Measurements from ENCODE around the gene ITM2A. TPM values are rescaled to one million over a fixed set of nuclear protein-coding genes. Genes with fewer than 3 reads are reported as not detected.

The ITM2A gene
- polyA plus RNA-seq, 4 donors, result 1.3 to 41.4 (median 15.1) TPM

- Histone ChIP-seq H3K27ac (ENCODE audit: low read depth in 1 of 3, low read length in 2 of 3) (no peak overlapping the region), H3K36me3 (ENCODE audit: control insufficient read depth in 3 of 3, insufficient read depth in 2 of 3, low read depth in 1 of 3, low read length in 3 of 3) (no peaks in the 10 kb centered on the region), H3K4me1 (ENCODE audit: control insufficient read depth in 3 of 3, insufficient read depth in 2 of 3, low read depth in 1 of 3, low read length in 2 of 3) (no peaks in the 10 kb centered on the region), H3K4me3 (ENCODE audit: low read depth in 1 of 3, low read length in 3 of 3) (no peak overlapping the region), H3K9me3 (ENCODE audit: control insufficient read depth in 2 of 2, insufficient read depth in 1 of 2, low read depth in 1 of 2, low read length in 1 of 2) (no peaks in the 10 kb centered on the region), H3K27me3 (ENCODE audit: control insufficient read depth in 3 of 3, insufficient read depth in 3 of 3, low read length in 3 of 3) (no peaks in the 10 kb centered on the region)
- peak in 1 of 2 donors; percentile 5 for DNase-seq
- FAIRE-seq, result no peak
- WGBS, 3 donors, result 51 to 69% (median 69%) methylated on average over 4 of the region's 4 CpGs
These were observed 33.5 kb upstream of the ITM2A start for GRCh38 chrX:79400623-79401022.

- no peaks in the 10 kb centered on the region for H3K27me3 ChIP-seq (ENCODE audit: control insufficient read depth in 3 of 3, insufficient read depth in 3 of 3, low read length in 3 of 3)
- no peaks in the 10 kb centered on the region for H3K4me1 ChIP-seq (ENCODE audit: control insufficient read depth in 3 of 3, insufficient read depth in 2 of 3, low read depth in 1 of 3, low read length in 2 of 3)
- no peak for DNase-seq
- H3K27ac ChIP-seq (ENCODE audit: low read depth in 1 of 3, low read length in 2 of 3), result no peak overlapping the region
- no peaks in the 10 kb centered on the region for H3K9me3 ChIP-seq (ENCODE audit: control insufficient read depth in 2 of 2, insufficient read depth in 1 of 2, low read depth in 1 of 2, low read length in 1 of 2)
- H3K4me3 ChIP-seq (ENCODE audit: low read depth in 1 of 3, low read length in 3 of 3), result no peak overlapping the region
- FAIRE-seq, result no peak
- WGBS, 3 donors, result 10 to 51% (median 33%) methylated on average over 2 of the region's 2 CpGs
- H3K36me3 ChIP-seq (ENCODE audit: control insufficient read depth in 3 of 3, insufficient read depth in 2 of 3, low read depth in 1 of 3, low read length in 3 of 3), result no peaks in the 10 kb centered on the region
These were observed 8.2 kb upstream of the ITM2A start for GRCh38 chrX:79375340-79375739.

GRCh38 chrX:79371640-79372039 is 4.5 kb upstream of the ITM2A start:
- WGBS, 3 donors, result 74 to 92% (median 77%) methylated on average over 1 of the region's 1 CpG
- H3K27me3 ChIP-seq (ENCODE audit: control insufficient read depth in 3 of 3, insufficient read depth in 3 of 3, low read length in 3 of 3), result no peaks in the 10 kb centered on the region
- no peak overlapping the region for H3K4me3 ChIP-seq (ENCODE audit: low read depth in 1 of 3, low read length in 3 of 3)
- no peak for FAIRE-seq
- H3K36me3 ChIP-seq (ENCODE audit: control insufficient read depth in 3 of 3, insufficient read depth in 2 of 3, low read depth in 1 of 3, low read length in 3 of 3), result no peaks in the 10 kb centered on the region
- H3K4me1 ChIP-seq (ENCODE audit: control insufficient read depth in 3 of 3, insufficient read depth in 2 of 3, low read depth in 1 of 3, low read length in 2 of 3), result no peaks in the 10 kb centered on the region
- no peaks in the 10 kb centered on the region for H3K9me3 ChIP-seq (ENCODE audit: control insufficient read depth in 2 of 2, insufficient read depth in 1 of 2, low read depth in 1 of 2, low read length in 1 of 2)
- DNase-seq, result no peak
- no peak overlapping the region for H3K27ac ChIP-seq (ENCODE audit: low read depth in 1 of 3, low read length in 2 of 3)

- H3K9me3 ChIP-seq (ENCODE audit: control insufficient read depth in 2 of 2, insufficient read depth in 1 of 2, low read depth in 1 of 2, low read length in 1 of 2), result no peaks in the 10 kb centered on the region
- no peak overlapping the region for H3K4me3 ChIP-seq (ENCODE audit: low read depth in 1 of 3, low read length in 3 of 3)
- no peak overlapping the region for H3K27ac ChIP-seq (ENCODE audit: low read depth in 1 of 3, low read length in 2 of 3)
- no peak for DNase-seq
- WGBS, 3 donors, result 21 to 45% (median 29%) methylated on average over 2 of the region's 2 CpGs
- no peaks in the 10 kb centered on the region for H3K27me3 ChIP-seq (ENCODE audit: control insufficient read depth in 3 of 3, insufficient read depth in 3 of 3, low read length in 3 of 3)
- no peaks in the 10 kb centered on the region for H3K36me3 ChIP-seq (ENCODE audit: control insufficient read depth in 3 of 3, insufficient read depth in 2 of 3, low read depth in 1 of 3, low read length in 3 of 3)
- FAIRE-seq, result no peak
- no peaks in the 10 kb centered on the region for H3K4me1 ChIP-seq (ENCODE audit: control insufficient read depth in 3 of 3, insufficient read depth in 2 of 3, low read depth in 1 of 3, low read length in 2 of 3)
These were observed 4.0 kb upstream of the ITM2A start for GRCh38 chrX:79371101-79371500.

GRCh38 chrX:79369871-79370270 is 2.7 kb upstream of the ITM2A start:
- Histone ChIP-seq H3K36me3 (ENCODE audit: control insufficient read depth in 3 of 3, insufficient read depth in 2 of 3, low read depth in 1 of 3, low read length in 3 of 3) (no peaks in the 10 kb centered on the region), H3K27ac (ENCODE audit: low read depth in 1 of 3, low read length in 2 of 3) (no peak overlapping the region), H3K4me1 (ENCODE audit: control insufficient read depth in 3 of 3, insufficient read depth in 2 of 3, low read depth in 1 of 3, low read length in 2 of 3) (no peaks in the 10 kb centered on the region), H3K4me3 (ENCODE audit: low read depth in 1 of 3, low read length in 3 of 3) (no peak overlapping the region), H3K9me3 (ENCODE audit: control insufficient read depth in 2 of 2, insufficient read depth in 1 of 2, low read depth in 1 of 2, low read length in 1 of 2) (no peaks in the 10 kb centered on the region), H3K27me3 (ENCODE audit: control insufficient read depth in 3 of 3, insufficient read depth in 3 of 3, low read length in 3 of 3) (no peaks in the 10 kb centered on the region)
- WGBS, 3 donors, result 87 to 100% (median 98%) methylated on average over 1 of the region's 1 CpG
- no peak for DNase-seq
- FAIRE-seq, result no peak

GRCh38 chrX:79368441-79368840 is 1.3 kb upstream of the ITM2A start:
- DNase-seq (no peak), FAIRE-seq (no peak)
- Histone ChIP-seq H3K4me1 (ENCODE audit: control insufficient read depth in 3 of 3, insufficient read depth in 2 of 3, low read depth in 1 of 3, low read length in 2 of 3) (no peaks in the 10 kb centered on the region), H3K36me3 (ENCODE audit: control insufficient read depth in 3 of 3, insufficient read depth in 2 of 3, low read depth in 1 of 3, low read length in 3 of 3) (no peaks in the 10 kb centered on the region), H3K27me3 (ENCODE audit: control insufficient read depth in 3 of 3, insufficient read depth in 3 of 3, low read length in 3 of 3) (no peaks in the 10 kb centered on the region), H3K27ac (ENCODE audit: low read depth in 1 of 3, low read length in 2 of 3) (no peak overlapping the region), H3K9me3 (ENCODE audit: control insufficient read depth in 2 of 2, insufficient read depth in 1 of 2, low read depth in 1 of 2, low read length in 1 of 2) (no peaks in the 10 kb centered on the region), H3K4me3 (ENCODE audit: low read depth in 1 of 3, low read length in 3 of 3) (no peak overlapping the region)
- WGBS, 3 donors, result 81 to 86% (median 85%) methylated on average over 6 of the region's 6 CpGs

GRCh38 chrX:79367907-79368306 is 773 bp upstream of the ITM2A start:
- Histone ChIP-seq H3K4me3 (ENCODE audit: low read depth in 1 of 3, low read length in 3 of 3) (no peak overlapping the region), H3K36me3 (ENCODE audit: control insufficient read depth in 3 of 3, insufficient read depth in 2 of 3, low read depth in 1 of 3, low read length in 3 of 3) (no peaks in the 10 kb centered on the region), H3K27me3 (ENCODE audit: control insufficient read depth in 3 of 3, insufficient read depth in 3 of 3, low read length in 3 of 3) (no peaks in the 10 kb centered on the region), H3K27ac (ENCODE audit: low read depth in 1 of 3, low read length in 2 of 3) (peak overlapping the region in 1 of 3 donors; percentile 86), H3K4me1 (ENCODE audit: control insufficient read depth in 3 of 3, insufficient read depth in 2 of 3, low read depth in 1 of 3, low read length in 2 of 3) (no peaks in the 10 kb centered on the region), H3K9me3 (ENCODE audit: control insufficient read depth in 2 of 2, insufficient read depth in 1 of 2, low read depth in 1 of 2, low read length in 1 of 2) (no peaks in the 10 kb centered on the region)
- WGBS, 3 donors, result 31 to 52% (median 50%) methylated on average over 3 of the region's 3 CpGs
- DNase-seq, result no peak
- no peak for FAIRE-seq

GRCh38 chrX:79366556-79366872 is 620 bp downstream of the ITM2A start:
- FAIRE-seq (no peak), DNase-seq (peak in 1 of 2 donors; percentile 1)
- Histone ChIP-seq H3K36me3 (ENCODE audit: control insufficient read depth in 3 of 3, insufficient read depth in 2 of 3, low read depth in 1 of 3, low read length in 3 of 3) (no peaks in the 10 kb centered on the region), H3K4me1 (ENCODE audit: control insufficient read depth in 3 of 3, insufficient read depth in 2 of 3, low read depth in 1 of 3, low read length in 2 of 3) (no peaks in the 10 kb centered on the region), H3K27ac (ENCODE audit: low read depth in 1 of 3, low read length in 2 of 3) (peak overlapping the region in 1 of 3 donors; percentile 86), H3K9me3 (ENCODE audit: control insufficient read depth in 2 of 2, insufficient read depth in 1 of 2, low read depth in 1 of 2, low read length in 1 of 2) (no peaks in the 10 kb centered on the region), H3K4me3 (ENCODE audit: low read depth in 1 of 3, low read length in 3 of 3) (peak overlapping the region; percentile 31 to 53 (median 38)), H3K27me3 (ENCODE audit: control insufficient read depth in 3 of 3, insufficient read depth in 3 of 3, low read length in 3 of 3) (no peaks in the 10 kb centered on the region)
- WGBS, 3 donors, result 2 to 27% (median 12%) methylated on average over 3 to 6 of the region's 6 CpGs

GRCh38 chrX:79365591-79365990 is 1.5 kb downstream of the ITM2A start:
- Histone ChIP-seq H3K4me3 (ENCODE audit: low read depth in 1 of 3, low read length in 3 of 3) (no peak overlapping the region), H3K27me3 (ENCODE audit: control insufficient read depth in 3 of 3, insufficient read depth in 3 of 3, low read length in 3 of 3) (no peaks in the 10 kb centered on the region), H3K27ac (ENCODE audit: low read depth in 1 of 3, low read length in 2 of 3) (no peak overlapping the region), H3K4me1 (ENCODE audit: control insufficient read depth in 3 of 3, insufficient read depth in 2 of 3, low read depth in 1 of 3, low read length in 2 of 3) (no peaks in the 10 kb centered on the region), H3K9me3 (ENCODE audit: control insufficient read depth in 2 of 2, insufficient read depth in 1 of 2, low read depth in 1 of 2, low read length in 1 of 2) (no peaks in the 10 kb centered on the region), H3K36me3 (ENCODE audit: control insufficient read depth in 3 of 3, insufficient read depth in 2 of 3, low read depth in 1 of 3, low read length in 3 of 3) (no peaks in the 10 kb centered on the region)
- no peak for DNase-seq
- no peak for FAIRE-seq
- WGBS, 3 donors, result 35 to 50% (median 39%) methylated on average over 1 of the region's 1 CpG

All from small intestine (tissue), 7 donors.